Left lung (tissue), 10 donors: ENCODE results near the gene FAM110A. TPM values are rescaled to one million over a fixed set of nuclear protein-coding genes. Genes with fewer than 3 reads are reported as not detected.

ENCODE experiments used
- ATAC-seq: fragments of 200-7000 bp; cut with Tn5 transposase; one replicate; pipeline ENCODE4 v1.9.1; 2020; ENCODE audit warnings: moderate library complexity
- DNase-seq, 4 donors: peaks; one replicate each; pipeline ENCODE4 v3.0.0-alpha.2; 2013 to 2020
- H3K27ac ChIP-seq, 2 donors: fragments of 200-600 bp; sonication (generic) in 1 of 2; one replicate each; pipeline versions ENCODE4 v1.5.0 to v1.8.0; 2020 to 2021
- H3K27me3 ChIP-seq, 2 donors: fragments of 200-600 bp; sonication (generic) in 1 of 2; one replicate each; pipeline versions ENCODE4 v1.5.0 to v1.8.0; 2020 to 2021
- H3K36me3 ChIP-seq, 2 donors: fragments of 200-600 bp; sonication (generic) in 1 of 2; one replicate each; pipeline versions ENCODE4 v1.5.0 to v1.8.0; 2020 to 2021
- H3K4me1 ChIP-seq, 2 donors: fragments of 200-600 bp; one replicate each; pipeline ENCODE4 v1.8.0; 2021
- H3K4me3 ChIP-seq, 2 donors: fragments of 200-600 bp; sonication (generic) in 1 of 2; one replicate each; pipeline versions ENCODE4 v1.5.0 to v1.8.0; 2020 to 2021; ENCODE audit warnings: mild to moderate bottlenecking in 1 of 2
- H3K9me3 ChIP-seq, 2 donors: fragments of 200-600 bp; sonication (generic) in 1 of 2; one replicate each; pipeline versions ENCODE4 v1.5.0 to v1.8.0; 2020 to 2021
- intact Hi-C, 2 donors: fragments of 100-400 bp; cut with DNase I; formaldehyde crosslinking; loops; one replicate each; pipeline versions ENCODE4 v1.11.2 to v1.14.2; 2022
- polyA plus RNA-seq, 6 donors: library from polyadenylated mRNA; unstranded; fragments of 120-200 nt; gene quantifications; one replicate each; pipeline ENCODE4 v1.2.1, GENCODE V29; 2013; ENCODE audit not compliant: insufficient read length in 6 of 6
- total RNA-seq, 2 donors: library from RNA; stranded (reverse); fragmentation: NEBNext Ultra II Directional; extraction: Animal tissue kit (Norgen Biotek cat#: 25700); gene quantifications; one replicate each; pipeline ENCODE4 v1.2.1, GENCODE V29; 2021
- TF ChIP-seq, protein P1 (sequence below), 2 donors: fragments of 200-600 bp; sonication (generic) in 1 of 2; IDR thresholded peaks; one replicate each; pipeline versions ENCODE4 v1.5.0 to v1.8.0; 2021; ENCODE audit warnings: antibody characterized with exemption in 2 of 2
- donor health status: DM: no; HTN: yes; CAD: no.
- donor health status: DM: no; HTN: no; CAD: no.

The FAM110A gene
- total and polyA plus RNA-seq, 8 donors, result 11.8 to 21.5 (median 13.4) TPM

DNA sequence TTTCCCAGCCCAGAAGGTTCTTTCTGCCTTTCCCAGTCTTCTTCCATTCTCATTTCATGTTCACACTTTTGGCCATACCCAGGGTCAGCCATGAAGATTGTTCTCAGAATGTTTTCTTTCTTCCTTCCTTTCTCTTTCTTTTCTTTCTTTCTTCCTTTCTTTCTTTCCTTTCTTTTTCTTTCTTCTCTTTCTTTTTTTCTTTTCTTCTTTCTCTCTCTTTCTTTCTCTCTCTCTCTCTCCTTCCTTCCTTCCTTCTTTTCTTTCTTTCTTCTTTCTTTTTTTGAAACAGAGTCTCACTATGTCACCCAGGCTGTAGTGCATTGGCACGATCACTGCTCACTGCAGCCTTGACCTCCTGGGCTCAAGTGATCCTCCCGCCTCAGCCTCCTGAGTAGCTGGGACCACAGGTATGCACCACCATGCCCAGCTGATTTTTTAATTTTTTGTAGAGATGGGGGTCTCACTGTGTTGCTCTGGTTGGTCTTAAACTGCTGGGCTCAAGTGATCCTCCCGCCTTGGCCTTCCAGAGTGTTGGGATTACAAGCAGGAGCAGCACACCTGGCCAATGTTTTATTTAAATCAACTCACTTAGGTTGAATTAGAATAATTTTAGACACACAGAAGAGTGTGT is 13.1 kb upstream of the FAM110A start:
- DNase-seq (no peak), ATAC-seq (no peak)
- intact Hi-C loops, result no loop called here
- no peaks in the 10 kb centered on the region for H3K4me1 ChIP-seq
- H3K36me3 ChIP-seq, result no peaks in the 10 kb centered on the region
- H3K27ac ChIP-seq, result no peak overlapping the region
- TF ChIP-seq, protein P1, sequence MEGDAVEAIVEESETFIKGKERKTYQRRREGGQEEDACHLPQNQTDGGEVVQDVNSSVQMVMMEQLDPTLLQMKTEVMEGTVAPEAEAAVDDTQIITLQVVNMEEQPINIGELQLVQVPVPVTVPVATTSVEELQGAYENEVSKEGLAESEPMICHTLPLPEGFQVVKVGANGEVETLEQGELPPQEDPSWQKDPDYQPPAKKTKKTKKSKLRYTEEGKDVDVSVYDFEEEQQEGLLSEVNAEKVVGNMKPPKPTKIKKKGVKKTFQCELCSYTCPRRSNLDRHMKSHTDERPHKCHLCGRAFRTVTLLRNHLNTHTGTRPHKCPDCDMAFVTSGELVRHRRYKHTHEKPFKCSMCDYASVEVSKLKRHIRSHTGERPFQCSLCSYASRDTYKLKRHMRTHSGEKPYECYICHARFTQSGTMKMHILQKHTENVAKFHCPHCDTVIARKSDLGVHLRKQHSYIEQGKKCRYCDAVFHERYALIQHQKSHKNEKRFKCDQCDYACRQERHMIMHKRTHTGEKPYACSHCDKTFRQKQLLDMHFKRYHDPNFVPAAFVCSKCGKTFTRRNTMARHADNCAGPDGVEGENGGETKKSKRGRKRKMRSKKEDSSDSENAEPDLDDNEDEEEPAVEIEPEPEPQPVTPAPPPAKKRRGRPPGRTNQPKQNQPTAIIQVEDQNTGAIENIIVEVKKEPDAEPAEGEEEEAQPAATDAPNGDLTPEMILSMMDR (IDR thresholded peaks at IDR 0.05), result no peak
- no peaks in the 10 kb centered on the region for H3K9me3 ChIP-seq
- H3K27me3 ChIP-seq, result peaks cover 0 to 5% of the 10 kb centered on the region in 2 donors
- no peak overlapping the region for H3K4me3 ChIP-seq

- Histone ChIP-seq H3K4me3 (no peak overlapping the region), H3K36me3 (no peaks in the 10 kb centered on the region), H3K4me1 (no peaks in the 10 kb centered on the region), H3K27ac (no peak overlapping the region), H3K27me3 (no peaks in the 10 kb centered on the region), H3K9me3 (no peaks in the 10 kb centered on the region)
- ATAC-seq (no peak), DNase-seq (no peak)
- intact Hi-C loops, result no loop called here
- TF ChIP-seq, protein P1 (IDR thresholded peaks at IDR 0.05), result no peak
These were observed 12.3 kb upstream of the FAM110A start for GRCh38 chr20:821046-821730.

DNA sequence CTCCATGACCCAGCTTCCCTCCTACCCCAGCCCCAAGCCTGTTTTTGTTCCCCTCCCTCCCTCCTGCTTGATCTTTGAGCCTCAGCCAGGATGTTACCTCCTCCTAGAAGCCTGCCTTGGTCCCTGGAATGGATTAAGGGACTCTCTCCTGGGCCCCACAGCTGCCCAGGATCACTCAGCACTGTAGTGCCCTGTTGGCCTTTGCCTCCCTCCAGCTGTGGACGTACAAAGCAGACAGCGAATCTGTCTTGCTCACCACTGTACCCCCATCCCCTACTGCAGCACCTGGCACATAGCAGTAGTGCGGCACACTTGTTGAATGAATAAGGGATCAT is 11.8 kb upstream of the FAM110A start:
- no peaks in the 10 kb centered on the region for H3K36me3 ChIP-seq
- H3K27ac ChIP-seq, result no peak overlapping the region
- ATAC-seq (no peak), DNase-seq (no peak)
- no peaks in the 10 kb centered on the region for H3K4me1 ChIP-seq
- intact Hi-C loops, result no loop called here
- TF ChIP-seq, protein P1 (IDR thresholded peaks at IDR 0.05), result no peak
- H3K27me3 ChIP-seq, result no peaks in the 10 kb centered on the region
- no peak overlapping the region for H3K4me3 ChIP-seq
- no peaks in the 10 kb centered on the region for H3K9me3 ChIP-seq

GRCh38 chr20:822651-823573 is 10.6 kb upstream of the FAM110A start:
- H3K4me3 ChIP-seq, result no peak overlapping the region
- intact Hi-C loops, result no loop called here
- no peaks in the 10 kb centered on the region for H3K4me1 ChIP-seq
- H3K27ac ChIP-seq, result no peak overlapping the region
- H3K36me3 ChIP-seq, result no peaks in the 10 kb centered on the region
- ATAC-seq (no peak), DNase-seq (no peak)
- H3K27me3 ChIP-seq, result no peaks in the 10 kb centered on the region
- no peaks in the 10 kb centered on the region for H3K9me3 ChIP-seq
- TF ChIP-seq, protein P1 (IDR thresholded peaks at IDR 0.05), result no peak

GRCh38 chr20:823574-823902 is 10.0 kb upstream of the FAM110A start:
- no peaks in the 10 kb centered on the region for H3K27me3 ChIP-seq
- intact Hi-C loops, result no loop called here
- H3K4me1 ChIP-seq, result no peaks in the 10 kb centered on the region
- no peak for DNase-seq
- no peak overlapping the region for H3K4me3 ChIP-seq
- no peaks in the 10 kb centered on the region for H3K9me3 ChIP-seq
- no peaks in the 10 kb centered on the region for H3K36me3 ChIP-seq
- H3K27ac ChIP-seq, result no peak overlapping the region
- TF ChIP-seq, protein P1 (IDR thresholded peaks at IDR 0.05), result no peak
- ATAC-seq, result no peak
